H9 (cell line): ENCODE measurements around the gene KCNIP3. TPM values are rescaled to one million over a fixed set of nuclear protein-coding genes. Genes with fewer than 3 reads are reported as not detected.
A peak's percentile ranks its signal among the peaks of the same experiment; 100 is the strongest.

Experiments used
- DNase-seq: peaks from one replicate; pipeline ENCODE4 v3.0.0-alpha.2; 2017
- H2AFZ ChIP-seq: one replicate; pipeline ENCODE4 v1.6.1; 2013; ENCODE audit warnings: mild to moderate bottlenecking, low read length, control low read depth, moderate library complexity
- H2AK5ac ChIP-seq: 2 replicates; pipeline ENCODE4 v1.6.1; 2013; ENCODE audit warnings: low read length, control low read depth, mixed read lengths; ENCODE audit not compliant: insufficient read length
- H2BK120ac ChIP-seq: one replicate; pipeline ENCODE4 v1.6.1; 2013; ENCODE audit warnings: low read depth, mild to moderate bottlenecking, low read length, control low read depth, inconsistent platforms; ENCODE audit not compliant: poor library complexity, severe bottlenecking
- H2BK12ac ChIP-seq: 2 replicates; pipeline ENCODE4 v1.6.1; 2013; ENCODE audit warnings: low read length, control low read depth, mixed read lengths, low read depth; ENCODE audit not compliant: insufficient read length
- H2BK15ac ChIP-seq: 2 replicates; pipeline ENCODE4 v1.6.1; 2013; ENCODE audit warnings: low read depth, low read length, control low read depth
- H2BK20ac ChIP-seq: one replicate; pipeline ENCODE4 v1.6.1; 2013; ENCODE audit warnings: low read depth, mild to moderate bottlenecking, low read length, control low read depth, inconsistent platforms; ENCODE audit not compliant: poor library complexity, severe bottlenecking
- H2BK5ac ChIP-seq: 2 replicates; pipeline ENCODE4 v1.6.1; 2013; ENCODE audit warnings: low read length, control low read depth, mixed read lengths; ENCODE audit not compliant: insufficient read length
- H3K14ac ChIP-seq: 2 replicates; pipeline ENCODE4 v1.6.1; 2013; ENCODE audit warnings: low read length, control low read depth; ENCODE audit not compliant: insufficient read depth
- H3K18ac ChIP-seq: 2 replicates; pipeline ENCODE4 v1.6.1; 2013; ENCODE audit warnings: low read depth, mild to moderate bottlenecking, mixed read lengths, low read length, control low read depth; ENCODE audit not compliant: insufficient read length
- H3K23ac ChIP-seq: 2 replicates; pipeline ENCODE4 v1.6.1; 2013; ENCODE audit warnings: low read length, control low read depth, mixed read lengths, low read depth; ENCODE audit not compliant: insufficient read length
- H3K23me2 ChIP-seq: 2 replicates; pipeline ENCODE4 v1.6.1; 2013; ENCODE audit warnings: low read depth, mild to moderate bottlenecking, mixed read lengths, low read length, control low read depth; ENCODE audit not compliant: insufficient read length, poor library complexity, severe bottlenecking
- H3K27ac ChIP-seq: 2 replicates; pipeline ENCODE4 v1.5.1; 2013; ENCODE audit warnings: low read length, control low read depth, mixed read lengths, low read depth; ENCODE audit not compliant: insufficient read length
- H3K27me3 ChIP-seq: 2 replicates; pipeline ENCODE4 v1.6.1; 2013; ENCODE audit warnings: low read length, control low read depth, inconsistent platforms; ENCODE audit not compliant: insufficient read depth
- H3K4ac ChIP-seq: 2 replicates; pipeline ENCODE4 v1.6.1; 2013; ENCODE audit warnings: low read depth, mild to moderate bottlenecking, control low read depth, inconsistent platforms, low read length, moderate library complexity
- H3K4me1 ChIP-seq: 2 replicates; pipeline ENCODE4 v1.6.1; 2013; ENCODE audit warnings: low read length, control low read depth, inconsistent platforms; ENCODE audit not compliant: insufficient read depth
- H3K4me2 ChIP-seq: 2 replicates; pipeline ENCODE4 v1.6.1; 2013; ENCODE audit warnings: low read length, control low read depth, mixed read lengths; ENCODE audit not compliant: insufficient read length, insufficient read depth
- H3K56ac ChIP-seq: 2 replicates; pipeline ENCODE4 v1.6.1; 2013; ENCODE audit warnings: low read depth, mild to moderate bottlenecking, mixed read lengths, low read length, control low read depth; ENCODE audit not compliant: insufficient read length
- H3K79me1 ChIP-seq: 2 replicates; pipeline ENCODE4 v1.6.1; 2013; ENCODE audit warnings: low read depth, mild to moderate bottlenecking, moderate library complexity, low read length, control low read depth, inconsistent platforms; ENCODE audit not compliant: insufficient read depth, poor library complexity, severe bottlenecking
- H3K79me2 ChIP-seq: 2 replicates; pipeline ENCODE4 v1.6.1; 2013; ENCODE audit warnings: low read length, control low read depth, inconsistent platforms; ENCODE audit not compliant: insufficient read depth
- H3K9ac ChIP-seq: 2 replicates; pipeline ENCODE4 v1.6.1; 2013; ENCODE audit warnings: low read length, control low read depth, mixed read lengths; ENCODE audit not compliant: insufficient read length; ENCODE audit errors: extremely low read depth
- H3K9me3 ChIP-seq: one replicate; pipeline ENCODE4 v1.6.1; 2013; ENCODE audit warnings: low read depth, low read length, inconsistent platforms; ENCODE audit not compliant: control insufficient read depth
- H3T11ph ChIP-seq: one replicate; pipeline ENCODE4 v1.6.1; 2013; ENCODE audit warnings: mild to moderate bottlenecking, low read length, control low read depth, inconsistent platforms
- H4K20me1 ChIP-seq: one replicate; pipeline ENCODE4 v1.6.1; 2013; ENCODE audit not compliant: control insufficient read depth, insufficient read length, insufficient read depth
- H4K5ac ChIP-seq: 2 replicates; pipeline ENCODE4 v1.6.1; 2013; ENCODE audit warnings: low read depth, mild to moderate bottlenecking, mixed read lengths, low read length, control low read depth; ENCODE audit not compliant: insufficient read length
- H4K8ac ChIP-seq: replicated peaks from 2 replicates; pipeline ENCODE4 v1.6.1; 2013; ENCODE audit warnings: low read length, control low read depth, mixed read lengths, low read depth; ENCODE audit not compliant: insufficient read length
- H4K91ac ChIP-seq: 2 replicates; pipeline ENCODE4 v1.6.1; 2013; ENCODE audit warnings: low read depth, mild to moderate bottlenecking, moderate library complexity, mixed read lengths, low read length, control low read depth; ENCODE audit not compliant: insufficient read length
- H3K27ac Mint-ChIP-seq, 3 experiments: 2 replicates in 2 of 3; 3 replicates in 1 of 3; pipeline ENCODE4 v1.8.0; 2020 to 2021; ENCODE audit warnings: mixed read lengths in 3 of 3, mild to moderate bottlenecking in 1 of 3, moderate library complexity in 1 of 3
- H3K27me3 Mint-ChIP-seq: 2 replicates; pipeline ENCODE4 v1.8.0; 2021; ENCODE audit warnings: low read depth, mild to moderate bottlenecking, moderate library complexity, mixed read lengths
- H3K36me3 Mint-ChIP-seq, 3 experiments: 2 replicates in 2 of 3; 3 replicates in 1 of 3; pipeline ENCODE4 v1.8.0; 2020 to 2021; ENCODE audit warnings: low read depth in 3 of 3, mixed read lengths in 3 of 3; ENCODE audit not compliant: insufficient read depth in 1 of 3
- H3K4me1 Mint-ChIP-seq, 2 experiments: 2 replicates each; pipeline ENCODE4 v1.8.0; 2020; ENCODE audit warnings: mixed read lengths in 2 of 2
- H3K4me3 Mint-ChIP-seq, 2 experiments: 2 replicates in 1 of 2; 3 replicates in 1 of 2; pipeline ENCODE4 v1.8.0; 2020 to 2021; ENCODE audit warnings: mild to moderate bottlenecking in 2 of 2, mixed read lengths in 2 of 2, moderate library complexity in 1 of 2
- H3K9me3 Mint-ChIP-seq, 2 experiments: 2 replicates in 1 of 2; 3 replicates in 1 of 2; pipeline ENCODE4 v1.8.0; 2020; ENCODE audit warnings: mild to moderate bottlenecking in 2 of 2, mixed read lengths in 2 of 2, moderate library complexity in 1 of 2
- WGBS: extraction: QIAGEN DNeasy Blood & Tissue Kit; methylation state at CpG from one replicate; pipeline ENCODE4 v1.1.7; 2013; ENCODE audit warnings: missing lambda C conversion rate, low lambda C conversion rate, mixed read lengths; ENCODE audit not compliant: insufficient read length; ENCODE audit errors: extremely low coverage; 5-methylcytosine and 5-hydroxymethylcytosine counted together
- total RNA-seq: library from RNA; stranded (reverse); gene quantifications from 2 replicates; pipeline ENCODE4 v1.2.1, GENCODE V29; 2021
- TF ChIP-seq, protein P1 (sequence below): fragments of 200-600 bp; sonication (generic); conservative IDR thresholded peaks from 3 replicates; pipeline ENCODE4 v1.8.0; 2021; ENCODE audit warnings: antibody characterized with exemption, mild to moderate bottlenecking

KCNIP3 gene
- total RNA-seq, 1 experiment from 2014 or later = 1.5 TPM

DNA sequence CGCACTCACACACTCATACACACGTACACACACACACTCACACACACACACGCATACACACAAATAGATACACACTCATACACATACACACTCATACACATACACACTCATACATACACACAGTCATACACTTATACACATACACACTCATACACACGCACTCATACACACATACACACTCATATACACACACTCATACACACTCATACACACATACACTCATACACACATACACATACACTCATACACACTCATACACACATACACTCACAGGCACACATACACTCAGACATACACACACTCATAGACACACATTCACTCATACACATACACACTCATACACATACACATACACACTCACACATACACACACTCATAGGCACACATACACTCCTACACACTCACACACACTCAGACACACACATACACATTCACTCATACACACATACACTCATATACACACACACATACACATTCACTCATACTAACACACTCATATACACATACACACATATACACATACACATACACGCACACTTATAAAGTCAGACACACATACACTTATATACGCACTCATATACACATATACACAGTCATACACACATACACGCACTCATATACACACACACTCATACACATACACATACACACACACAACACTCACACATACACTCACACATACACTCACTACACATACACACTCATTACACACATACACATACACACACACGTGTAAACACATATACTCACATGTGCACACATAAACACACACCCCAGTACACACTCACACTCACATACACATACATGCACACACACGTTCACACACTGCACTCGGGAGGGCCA lies 28.7 kb downstream of the KCNIP3 start:
- Histone ChIP-seq H3K27me3 (no peaks in the 10 kb centered on the region), H2BK120ac (no peak overlapping the region), H4K20me1 (no peaks in the 10 kb centered on the region), H3K56ac (no peak overlapping the region), H3K27ac (no peak overlapping the region), H3K23me2 (no peaks in the 10 kb centered on the region), H3K14ac (no peak overlapping the region), H3K9me3 (no peaks in the 10 kb centered on the region), H3K4me1 (no peaks in the 10 kb centered on the region), H2BK20ac (no peak overlapping the region), H3T11ph (no peak overlapping the region), H2BK5ac (no peak overlapping the region), H2AK5ac (no peak overlapping the region), H3K9ac (no peak overlapping the region), H4K5ac (no peak overlapping the region), H3K18ac (no peak overlapping the region), H4K91ac (no peak overlapping the region), H2AFZ (no peak overlapping the region), H2BK12ac (no peak overlapping the region), H3K79me1 (no peaks in the 10 kb centered on the region), H3K79me2 (no peaks in the 10 kb centered on the region), H3K4me2 (no peak overlapping the region), H2BK15ac (no peak overlapping the region), H4K8ac (no peak overlapping the region), H3K23ac (no peak overlapping the region), H3K4ac (no peak overlapping the region)
- Mint-ChIP-seq H3K27me3 (no peaks in the 10 kb centered on the region; the same call in none of the 2 replicates), H3K4me3 (peak overlapping the region in 1 of 2 experiments; percentile 0; a peak in 1 of 5 replicates), H3K27ac (no peak overlapping the region; a peak in 1 of 7 replicates), H3K36me3 (no peaks in the 10 kb centered on the region), H3K4me1 (peaks cover 2 to 3% of the 10 kb centered on the region in 2 experiments; a peak in 3 of 4 replicates), H3K9me3 (peaks cover 1 to 3% of the 10 kb centered on the region in 2 experiments; a peak in 2 of 5 replicates)
- DNase-seq = no peak
- TF ChIP-seq, protein P1, sequence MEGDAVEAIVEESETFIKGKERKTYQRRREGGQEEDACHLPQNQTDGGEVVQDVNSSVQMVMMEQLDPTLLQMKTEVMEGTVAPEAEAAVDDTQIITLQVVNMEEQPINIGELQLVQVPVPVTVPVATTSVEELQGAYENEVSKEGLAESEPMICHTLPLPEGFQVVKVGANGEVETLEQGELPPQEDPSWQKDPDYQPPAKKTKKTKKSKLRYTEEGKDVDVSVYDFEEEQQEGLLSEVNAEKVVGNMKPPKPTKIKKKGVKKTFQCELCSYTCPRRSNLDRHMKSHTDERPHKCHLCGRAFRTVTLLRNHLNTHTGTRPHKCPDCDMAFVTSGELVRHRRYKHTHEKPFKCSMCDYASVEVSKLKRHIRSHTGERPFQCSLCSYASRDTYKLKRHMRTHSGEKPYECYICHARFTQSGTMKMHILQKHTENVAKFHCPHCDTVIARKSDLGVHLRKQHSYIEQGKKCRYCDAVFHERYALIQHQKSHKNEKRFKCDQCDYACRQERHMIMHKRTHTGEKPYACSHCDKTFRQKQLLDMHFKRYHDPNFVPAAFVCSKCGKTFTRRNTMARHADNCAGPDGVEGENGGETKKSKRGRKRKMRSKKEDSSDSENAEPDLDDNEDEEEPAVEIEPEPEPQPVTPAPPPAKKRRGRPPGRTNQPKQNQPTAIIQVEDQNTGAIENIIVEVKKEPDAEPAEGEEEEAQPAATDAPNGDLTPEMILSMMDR = no peak
- WGBS = 100% methylated on average over 6 of the region's 10 CpGs
